ENCODE data around the gene OR1D5.

DNA sequence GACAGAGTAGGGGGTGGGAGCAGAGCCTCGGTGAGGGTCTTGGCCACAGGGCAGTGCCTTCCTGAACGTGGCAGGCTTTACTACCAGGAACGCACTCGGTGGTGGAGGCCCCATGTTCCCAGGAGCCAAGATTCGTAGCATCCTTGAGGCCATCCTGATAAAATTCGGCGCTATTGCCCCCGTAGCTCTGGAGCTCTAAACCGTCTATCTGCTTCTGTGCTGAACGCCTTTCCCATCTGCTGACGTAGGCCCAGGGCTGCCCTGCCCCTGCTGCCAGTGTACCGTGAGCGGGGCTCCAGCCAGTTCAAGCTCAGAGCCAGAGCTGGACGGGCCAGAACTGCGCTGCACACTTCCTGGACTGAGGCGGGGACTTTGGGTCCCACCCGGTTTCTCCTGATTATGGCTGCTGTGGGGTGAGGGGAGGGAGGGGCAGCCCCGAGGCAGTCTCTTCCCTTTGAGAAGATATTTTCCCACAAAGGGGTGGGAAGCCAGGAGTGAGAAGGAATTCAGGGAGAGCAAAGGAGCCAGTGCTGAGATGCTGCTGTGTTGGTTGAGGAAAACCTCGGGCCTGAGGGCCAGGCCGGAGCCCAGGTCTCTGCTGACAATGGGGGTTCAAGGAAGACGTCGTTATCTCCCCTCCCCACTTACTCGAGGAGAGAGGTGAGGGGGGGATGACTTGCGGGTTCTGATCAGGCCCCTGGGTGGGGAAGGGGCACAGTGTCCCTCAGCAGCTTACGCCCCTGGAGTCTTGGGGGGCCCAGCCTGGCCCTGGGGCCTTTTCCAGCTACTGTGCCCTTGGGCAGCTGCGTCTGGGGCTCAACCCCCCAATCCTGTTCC, 29.4 kb downstream of the OR1D5 start:
- TF ChIP-seq MEF2A (IDR thresholded peaks at IDR 0.05; ENCODE audit: insufficient read depth, low read depth, low read length) (no peak), POLR2A (IDR thresholded peaks at IDR 0.05; ENCODE audit: low read depth, low read length) (no peak), HDAC2 (IDR thresholded peaks at IDR 0.05) (no peak), POLR2AphosphoS5 (IDR thresholded peaks at IDR 0.05; ENCODE audit: low read length) (no peak), RFX5 (IDR thresholded peaks at IDR 0.05; ENCODE audit: low read depth, low read length) (no peak), ZBED1 (IDR thresholded peaks at IDR 0.05; ENCODE audit: borderline replicate concordance) (no peak), GABPA (IDR thresholded peaks at IDR 0.05; ENCODE audit: low read depth) (no peak), EZH2 (IDR thresholded peaks at IDR 0.05; ENCODE audit: borderline replicate concordance, control insufficient read depth, low read depth, low read length) (no peak), YY1 (IDR thresholded peaks at IDR 0.05; ENCODE audit: low read depth, low read length) (no peak), SIX5 (IDR thresholded peaks at IDR 0.05; ENCODE audit: low read depth, low read length, severe bottlenecking) (no peak)
- TF ChIP-seq, protein P1, sequence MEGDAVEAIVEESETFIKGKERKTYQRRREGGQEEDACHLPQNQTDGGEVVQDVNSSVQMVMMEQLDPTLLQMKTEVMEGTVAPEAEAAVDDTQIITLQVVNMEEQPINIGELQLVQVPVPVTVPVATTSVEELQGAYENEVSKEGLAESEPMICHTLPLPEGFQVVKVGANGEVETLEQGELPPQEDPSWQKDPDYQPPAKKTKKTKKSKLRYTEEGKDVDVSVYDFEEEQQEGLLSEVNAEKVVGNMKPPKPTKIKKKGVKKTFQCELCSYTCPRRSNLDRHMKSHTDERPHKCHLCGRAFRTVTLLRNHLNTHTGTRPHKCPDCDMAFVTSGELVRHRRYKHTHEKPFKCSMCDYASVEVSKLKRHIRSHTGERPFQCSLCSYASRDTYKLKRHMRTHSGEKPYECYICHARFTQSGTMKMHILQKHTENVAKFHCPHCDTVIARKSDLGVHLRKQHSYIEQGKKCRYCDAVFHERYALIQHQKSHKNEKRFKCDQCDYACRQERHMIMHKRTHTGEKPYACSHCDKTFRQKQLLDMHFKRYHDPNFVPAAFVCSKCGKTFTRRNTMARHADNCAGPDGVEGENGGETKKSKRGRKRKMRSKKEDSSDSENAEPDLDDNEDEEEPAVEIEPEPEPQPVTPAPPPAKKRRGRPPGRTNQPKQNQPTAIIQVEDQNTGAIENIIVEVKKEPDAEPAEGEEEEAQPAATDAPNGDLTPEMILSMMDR (IDR thresholded peaks at IDR 0.05 in 2 of 3, conservative IDR thresholded peaks at IDR 0.05 in 1 of 3; ENCODE audit: control insufficient read depth in 2 of 3, extremely low read depth in 1 of 3, insufficient read depth in 1 of 3, low read depth in 3 of 3, low read length in 3 of 3) = no peak
- TF ChIP-seq, protein P2, sequence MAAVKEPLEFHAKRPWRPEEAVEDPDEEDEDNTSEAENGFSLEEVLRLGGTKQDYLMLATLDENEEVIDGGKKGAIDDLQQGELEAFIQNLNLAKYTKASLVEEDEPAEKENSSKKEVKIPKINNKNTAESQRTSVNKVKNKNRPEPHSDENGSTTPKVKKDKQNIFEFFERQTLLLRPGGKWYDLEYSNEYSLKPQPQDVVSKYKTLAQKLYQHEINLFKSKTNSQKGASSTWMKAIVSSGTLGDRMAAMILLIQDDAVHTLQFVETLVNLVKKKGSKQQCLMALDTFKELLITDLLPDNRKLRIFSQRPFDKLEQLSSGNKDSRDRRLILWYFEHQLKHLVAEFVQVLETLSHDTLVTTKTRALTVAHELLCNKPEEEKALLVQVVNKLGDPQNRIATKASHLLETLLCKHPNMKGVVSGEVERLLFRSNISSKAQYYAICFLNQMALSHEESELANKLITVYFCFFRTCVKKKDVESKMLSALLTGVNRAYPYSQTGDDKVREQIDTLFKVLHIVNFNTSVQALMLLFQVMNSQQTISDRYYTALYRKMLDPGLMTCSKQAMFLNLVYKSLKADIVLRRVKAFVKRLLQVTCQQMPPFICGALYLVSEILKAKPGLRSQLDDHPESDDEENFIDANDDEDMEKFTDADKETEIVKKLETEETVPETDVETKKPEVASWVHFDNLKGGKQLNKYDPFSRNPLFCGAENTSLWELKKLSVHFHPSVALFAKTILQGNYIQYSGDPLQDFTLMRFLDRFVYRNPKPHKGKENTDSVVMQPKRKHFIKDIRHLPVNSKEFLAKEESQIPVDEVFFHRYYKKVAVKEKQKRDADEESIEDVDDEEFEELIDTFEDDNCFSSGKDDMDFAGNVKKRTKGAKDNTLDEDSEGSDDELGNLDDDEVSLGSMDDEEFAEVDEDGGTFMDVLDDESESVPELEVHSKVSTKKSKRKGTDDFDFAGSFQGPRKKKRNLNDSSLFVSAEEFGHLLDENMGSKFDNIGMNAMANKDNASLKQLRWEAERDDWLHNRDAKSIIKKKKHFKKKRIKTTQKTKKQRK (IDR thresholded peaks at IDR 0.05; ENCODE audit: low read depth, low read length) = no peak

Measured in GM12878 (cell line).